Large intestine (tissue), 3 donors: Measurements from ENCODE around the gene KLC1. TPM values are rescaled to one million over a fixed set of nuclear protein-coding genes. Genes with fewer than 3 reads are reported as not detected.

Source experiments
- DNase-seq, 2 donors: peaks; one replicate each; pipeline versions ENCODE4 v3.0.0 to v3.0.0-alpha.2; 2013
- H3K27ac ChIP-seq: one replicate; pipeline ENCODE4 v1.5.1; 2013; ENCODE audit warnings: low read length
- H3K27me3 ChIP-seq: 2 replicates; pipeline ENCODE4 v1.6.1; 2013; ENCODE audit warnings: low read length; ENCODE audit not compliant: control insufficient read depth, insufficient read depth
- H3K36me3 ChIP-seq: 2 replicates; pipeline ENCODE4 v1.6.1; 2013; ENCODE audit warnings: low read length; ENCODE audit not compliant: control insufficient read depth, insufficient read depth
- H3K4me1 ChIP-seq: one replicate; pipeline ENCODE4 v1.6.1; 2013; ENCODE audit warnings: low read length; ENCODE audit not compliant: control insufficient read depth, insufficient read depth
- H3K4me3 ChIP-seq: one replicate; pipeline ENCODE4 v1.5.1; 2013; ENCODE audit warnings: low read length
- H3K9me3 ChIP-seq: one replicate; pipeline ENCODE4 v1.6.1; 2013; ENCODE audit warnings: mild to moderate bottlenecking, low read depth, low read length, moderate library complexity; ENCODE audit not compliant: control insufficient read depth
- WGBS: methylation state at CpG from one replicate; pipeline ENCODE4 v1.1.5; 2013; ENCODE audit warnings: low lambda C conversion rate; ENCODE audit not compliant: insufficient coverage; 5-methylcytosine and 5-hydroxymethylcytosine counted together
- polyA plus RNA-seq: library from polyadenylated mRNA; unstranded; fragments of 120-200 nt; gene quantifications from one replicate; pipeline ENCODE4 v1.2.1, GENCODE V29; 2013

Gene KLC1
- polyA plus RNA-seq, 1 donor: 115 TPM

DNA sequence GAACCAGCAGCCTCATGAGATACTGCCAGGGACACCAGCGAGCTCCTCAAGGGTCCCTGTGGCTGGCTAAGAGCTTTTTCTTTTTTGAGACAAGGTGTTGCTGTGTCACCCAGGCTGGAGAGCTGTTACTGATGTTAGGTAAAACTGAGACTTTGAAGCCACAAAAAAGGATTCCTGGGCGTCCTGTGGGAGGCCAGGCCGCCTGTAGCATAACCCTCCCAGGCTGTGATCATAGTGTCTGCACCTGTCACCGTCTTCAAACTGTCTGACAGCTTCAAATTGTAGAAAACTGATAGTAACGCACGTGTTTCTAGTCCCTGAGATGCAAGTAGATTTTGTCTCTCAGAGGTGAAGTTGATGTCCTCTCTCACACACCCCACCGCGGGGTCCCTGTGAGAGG lies 90.7 kb downstream of the KLC1 start:
- WGBS: no CpG with 5 or more reads among the region's 8 CpGs

DNA sequence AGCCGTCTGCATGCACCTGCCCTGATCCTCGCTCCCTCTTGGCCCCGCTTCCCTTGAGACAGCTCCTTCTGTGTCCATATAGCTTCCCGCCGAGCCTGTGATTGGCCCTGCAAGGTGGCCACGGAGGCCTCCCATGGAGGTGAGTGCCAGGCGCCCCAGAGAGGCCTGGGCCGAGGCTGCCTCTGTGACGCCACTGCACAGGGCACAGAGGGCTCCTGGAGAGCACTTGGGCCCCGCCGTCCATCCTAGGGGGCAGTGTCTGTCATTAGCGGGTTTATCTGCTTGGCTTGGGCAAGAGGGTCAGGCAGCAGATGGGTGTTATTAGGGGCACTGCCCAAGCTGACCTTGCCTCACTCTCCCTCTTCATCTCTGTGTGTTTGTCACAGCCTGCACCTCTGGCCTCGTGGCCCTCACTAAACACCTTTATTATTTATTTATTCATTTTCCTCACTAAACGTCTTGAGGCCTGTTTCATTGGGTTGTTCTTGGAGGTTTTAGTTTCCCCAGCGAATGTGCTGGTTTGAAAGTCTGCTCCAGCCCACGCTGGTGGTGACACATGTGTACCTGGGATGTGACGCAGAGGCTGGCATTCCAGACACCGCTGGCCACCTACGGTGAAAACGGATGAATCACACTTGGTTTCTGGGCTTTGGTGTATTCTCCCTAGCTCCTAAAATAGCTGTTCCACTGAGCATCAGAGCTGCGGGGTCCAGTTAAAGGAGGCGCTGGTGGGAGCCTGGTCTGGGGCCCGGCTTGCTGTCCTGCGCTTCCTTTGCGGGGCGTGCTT lies 92.5 kb downstream of the KLC1 start:
- H3K36me3 ChIP-seq: peaks cover 18% of the 10 kb centered on the region
- H3K27ac ChIP-seq: no peak overlapping the region
- peaks cover 2% of the 10 kb centered on the region for H3K9me3 ChIP-seq
- DNase-seq: no peak
- no peak overlapping the region for H3K4me3 ChIP-seq
- 100% methylated on average over 1 of the region's 26 CpGs for WGBS
- H3K4me1 ChIP-seq: peaks cover 9% of the 10 kb centered on the region
- no peaks in the 10 kb centered on the region for H3K27me3 ChIP-seq

More for the DNA sequence above, 90.7 kb downstream of the KLC1 start:
- H3K27ac ChIP-seq: no peak overlapping the region
- no peak overlapping the region for H3K4me3 ChIP-seq
- no peak for DNase-seq
- H3K4me1 ChIP-seq: peaks cover 11% of the 10 kb centered on the region
- no peaks in the 10 kb centered on the region for H3K27me3 ChIP-seq
- no peaks in the 10 kb centered on the region for H3K9me3 ChIP-seq
- peaks cover 8% of the 10 kb centered on the region for H3K36me3 ChIP-seq

DNA sequence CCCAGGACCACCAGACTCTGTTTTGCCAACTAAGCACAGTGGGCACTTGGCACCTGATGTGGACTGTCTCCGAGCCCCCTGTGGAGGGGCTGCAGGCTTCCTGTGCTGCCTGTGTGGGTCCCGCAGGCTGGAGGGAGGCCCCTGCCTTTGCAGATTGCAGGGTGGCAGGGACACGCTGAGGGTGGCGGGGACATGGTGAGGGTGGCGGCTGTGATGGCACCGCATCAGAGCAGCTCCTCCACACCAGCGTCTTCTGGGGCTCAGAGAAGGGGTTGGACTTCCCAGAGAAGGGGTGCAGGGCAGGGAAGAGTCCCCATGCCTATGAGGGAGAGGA lies 94.7 kb downstream of the KLC1 start:
- H3K4me3 ChIP-seq: no peak overlapping the region
- no peak overlapping the region for H3K27ac ChIP-seq
- no CpG with 5 or more reads among the region's 7 CpGs for WGBS

DNA sequence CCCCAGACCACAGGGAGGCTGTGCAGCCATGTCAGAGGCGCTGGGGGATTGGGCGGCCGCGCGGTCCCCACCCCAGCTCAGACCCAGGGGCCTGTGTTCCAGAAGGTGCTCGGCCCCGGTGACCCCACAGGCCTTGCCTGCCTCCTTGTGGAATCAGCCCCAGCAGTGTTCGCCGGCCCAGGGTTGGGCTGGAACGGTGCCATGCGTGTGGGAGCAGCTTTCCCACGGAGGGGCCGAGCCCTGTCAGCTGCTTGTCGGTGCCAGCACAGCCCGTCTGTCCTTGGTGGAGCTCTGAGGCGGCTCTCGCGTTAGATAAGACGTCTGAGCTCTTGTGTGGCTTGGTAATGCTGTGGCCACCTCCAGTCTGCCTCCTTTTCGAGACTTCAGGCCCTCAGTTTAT lies 95.1 kb downstream of the KLC1 start:
- H3K9me3 ChIP-seq: peaks cover 3% of the 10 kb centered on the region
- no CpG with 5 or more reads among the region's 20 CpGs for WGBS
- no peak overlapping the region for H3K4me3 ChIP-seq
- H3K4me1 ChIP-seq: peaks cover 4% of the 10 kb centered on the region
- DNase-seq: no peak
- no peaks in the 10 kb centered on the region for H3K27me3 ChIP-seq
- no peak overlapping the region for H3K27ac ChIP-seq
- peaks cover 26% of the 10 kb centered on the region for H3K36me3 ChIP-seq

More for the DNA sequence above, 94.7 kb downstream of the KLC1 start:
- Histone ChIP-seq H3K4me1 (peaks cover 4% of the 10 kb centered on the region), H3K36me3 (peaks cover 22% of the 10 kb centered on the region), H3K9me3 (peaks cover 3% of the 10 kb centered on the region), H3K27me3 (no peaks in the 10 kb centered on the region)
- no peak for DNase-seq

DNA sequence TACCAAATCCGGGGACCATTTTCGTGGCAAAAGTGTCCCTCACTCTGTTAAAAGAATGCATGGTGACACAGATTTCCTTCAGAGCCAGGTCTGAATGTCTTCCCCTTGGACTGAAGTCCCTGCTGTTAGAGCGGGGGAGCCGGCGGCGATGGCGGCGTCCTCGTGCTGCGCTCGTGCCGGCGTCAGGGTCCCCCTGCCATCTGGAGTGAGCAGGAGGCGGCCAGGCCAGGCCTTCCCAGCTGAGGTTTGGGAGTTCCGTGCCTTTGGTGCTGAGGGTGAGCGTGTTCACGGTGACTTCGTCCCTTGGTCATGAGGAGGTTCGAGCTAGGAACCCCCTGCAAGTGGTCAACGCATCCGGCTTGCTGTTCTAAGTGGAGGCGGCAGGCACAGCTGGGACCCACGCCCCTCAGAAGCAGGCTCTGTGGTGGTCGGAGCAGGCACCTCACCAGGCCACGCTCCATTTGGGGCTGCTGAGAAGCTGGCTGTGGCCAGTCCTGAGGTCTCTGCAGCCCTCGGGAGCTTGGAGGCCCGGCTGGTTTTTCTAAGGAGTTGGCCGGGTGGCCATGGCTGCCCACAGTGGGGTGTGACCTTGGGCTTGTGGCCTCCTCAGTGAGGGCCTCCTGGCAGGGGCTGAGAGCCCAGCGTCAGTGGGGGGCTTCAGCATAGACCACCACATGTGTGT lies 96.1 kb downstream of the KLC1 start:
- H3K9me3 ChIP-seq: peaks cover 3% of the 10 kb centered on the region
- no peaks in the 10 kb centered on the region for H3K27me3 ChIP-seq
- no CpG with 5 or more reads among the region's 29 CpGs for WGBS
- peaks cover 4% of the 10 kb centered on the region for H3K4me1 ChIP-seq
- no peak for DNase-seq
- no peak overlapping the region for H3K4me3 ChIP-seq
- no peak overlapping the region for H3K27ac ChIP-seq
- peaks cover 34% of the 10 kb centered on the region for H3K36me3 ChIP-seq

DNA sequence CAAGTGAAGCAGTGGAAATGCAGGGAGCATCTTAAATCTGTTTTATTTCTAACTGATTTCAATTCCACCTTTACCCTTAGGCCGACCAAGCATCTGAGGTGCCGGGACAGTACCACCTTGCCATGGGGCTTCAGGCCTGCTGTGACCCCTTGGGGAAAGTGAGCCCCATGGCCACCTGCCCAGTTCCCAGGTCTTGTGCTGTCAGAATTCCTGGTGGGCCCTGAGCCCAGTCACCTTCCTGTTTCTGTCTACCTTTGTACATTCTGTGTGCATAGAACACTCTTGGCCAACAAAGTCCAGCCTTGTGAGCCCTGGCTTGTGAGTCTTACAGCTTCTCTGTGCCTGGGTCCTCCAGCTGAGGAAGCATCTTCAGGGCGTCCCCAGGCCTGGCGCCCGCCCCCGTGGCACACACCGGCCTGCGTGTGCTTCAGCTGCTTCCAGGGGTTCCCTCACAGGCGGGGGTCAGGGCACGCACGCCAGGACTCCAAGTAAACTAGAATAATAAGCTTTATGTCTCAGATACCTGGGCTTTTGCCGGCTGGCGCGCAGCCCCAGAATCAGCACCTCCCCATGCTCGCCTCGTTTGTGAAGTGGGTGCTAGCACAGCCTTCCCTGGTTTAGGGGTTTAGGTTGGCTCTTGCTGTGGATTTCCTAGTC lies 96.9 kb downstream of the KLC1 start:
- peaks cover 38% of the 10 kb centered on the region for H3K36me3 ChIP-seq
- peaks cover 3% of the 10 kb centered on the region for H3K9me3 ChIP-seq
- DNase-seq: no peak
- H3K4me3 ChIP-seq: no peak overlapping the region
- H3K27ac ChIP-seq: no peak overlapping the region
- no CpG with 5 or more reads among the region's 16 CpGs for WGBS
- no peaks in the 10 kb centered on the region for H3K27me3 ChIP-seq
- peaks cover 4% of the 10 kb centered on the region for H3K4me1 ChIP-seq

DNA sequence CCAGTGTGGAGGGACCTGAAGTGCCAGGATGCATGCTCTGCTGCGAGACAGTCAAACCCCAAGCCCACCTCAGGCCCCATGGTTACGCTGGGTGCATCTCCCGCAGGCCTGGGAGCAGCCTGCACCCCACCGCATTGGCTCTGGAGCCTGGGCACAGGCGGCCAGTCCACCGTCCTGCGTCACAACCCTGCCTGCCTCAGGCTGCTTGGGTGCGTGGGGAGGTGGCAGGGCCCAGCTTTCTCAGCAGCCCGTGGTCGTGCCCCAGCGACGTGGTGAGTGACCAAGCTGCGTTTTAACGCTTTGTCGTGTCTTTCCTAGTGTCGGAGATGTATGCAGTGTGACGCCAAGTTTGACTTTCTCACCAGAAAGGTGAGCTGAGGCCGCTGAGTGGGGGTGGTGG lies 97.5 kb downstream of the KLC1 start:
- Histone ChIP-seq H3K4me1 (peaks cover 4% of the 10 kb centered on the region), H3K27me3 (no peaks in the 10 kb centered on the region), H3K9me3 (peaks cover 3% of the 10 kb centered on the region), H3K27ac (no peak overlapping the region), H3K4me3 (no peak overlapping the region), H3K36me3 (peaks cover 38% of the 10 kb centered on the region)
- 100% methylated on average over 1 of the region's 18 CpGs for WGBS
- no peak for DNase-seq

DNA sequence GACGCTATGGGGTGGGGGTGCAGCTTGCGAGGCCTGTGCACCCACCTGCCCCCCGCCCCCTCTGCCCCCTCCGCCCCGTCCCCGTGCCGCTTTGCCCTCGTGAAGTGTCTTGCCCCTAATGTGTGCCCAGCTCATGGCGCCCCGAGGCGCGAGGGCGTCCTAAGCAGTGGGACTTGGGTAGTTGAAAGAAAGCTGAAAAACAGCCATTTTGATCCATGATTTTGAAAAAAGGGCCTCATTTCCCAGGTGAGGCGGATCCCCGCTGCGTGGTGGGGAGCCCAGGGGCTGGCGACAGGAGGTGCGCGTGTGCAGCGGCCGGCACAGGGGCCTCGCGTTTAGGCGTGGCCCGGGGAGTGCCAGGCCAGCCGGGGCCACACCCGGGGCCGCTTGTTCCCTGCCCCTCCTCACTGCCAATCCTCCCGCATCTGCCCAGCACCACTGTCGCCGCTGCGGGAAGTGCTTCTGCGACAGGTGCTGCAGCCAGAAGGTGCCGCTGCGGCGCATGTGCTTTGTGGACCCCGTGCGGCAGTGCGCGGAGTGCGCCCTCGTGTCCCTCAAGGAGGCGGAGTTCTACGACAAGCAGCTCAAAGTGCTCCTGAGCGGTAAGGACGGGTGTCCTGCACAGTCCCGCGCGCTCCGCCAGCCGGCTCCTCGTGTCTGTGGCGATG lies 98.4 kb downstream of the KLC1 start:
- peak; percentile 47 to 86 for DNase-seq
- no CpG with 5 or more reads among the region's 53 CpGs for WGBS

DNA sequence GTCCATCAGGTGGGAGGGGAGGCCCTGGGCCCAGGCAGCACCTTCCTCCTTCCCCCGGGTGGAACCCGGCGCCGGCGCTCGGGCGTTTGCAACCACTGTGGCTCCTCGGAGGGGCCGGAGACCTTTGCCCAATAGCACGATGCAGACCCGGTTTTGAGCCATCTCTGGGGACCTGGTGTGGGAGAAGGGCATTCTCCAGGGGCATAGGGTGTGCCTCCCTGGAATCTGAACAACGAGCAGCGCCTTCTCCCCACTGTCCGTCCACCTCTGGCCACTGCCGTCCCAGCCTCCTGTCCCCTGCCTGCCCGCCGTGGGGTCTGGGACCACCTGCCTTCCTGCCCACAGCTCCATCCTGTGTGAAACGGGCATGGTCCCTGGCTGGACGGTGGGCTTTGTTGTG lies 99.1 kb downstream of the KLC1 start:
- no CpG with 5 or more reads among the region's 19 CpGs for WGBS
- peaks cover 48% of the 10 kb centered on the region for H3K36me3 ChIP-seq
- no peak for DNase-seq
- no peaks in the 10 kb centered on the region for H3K27me3 ChIP-seq
- H3K27ac ChIP-seq: no peak overlapping the region
- H3K9me3 ChIP-seq: peaks cover 3% of the 10 kb centered on the region
- peaks cover under 1% of the 10 kb centered on the region for H3K4me1 ChIP-seq
- no peak overlapping the region for H3K4me3 ChIP-seq

More for the DNA sequence above, 98.4 kb downstream of the KLC1 start:
- H3K9me3 ChIP-seq: peaks cover 3% of the 10 kb centered on the region
- peaks cover 43% of the 10 kb centered on the region for H3K36me3 ChIP-seq
- no peak overlapping the region for H3K27ac ChIP-seq
- peaks cover 4% of the 10 kb centered on the region for H3K4me1 ChIP-seq
- H3K27me3 ChIP-seq: no peaks in the 10 kb centered on the region
- H3K4me3 ChIP-seq: no peak overlapping the region

DNA sequence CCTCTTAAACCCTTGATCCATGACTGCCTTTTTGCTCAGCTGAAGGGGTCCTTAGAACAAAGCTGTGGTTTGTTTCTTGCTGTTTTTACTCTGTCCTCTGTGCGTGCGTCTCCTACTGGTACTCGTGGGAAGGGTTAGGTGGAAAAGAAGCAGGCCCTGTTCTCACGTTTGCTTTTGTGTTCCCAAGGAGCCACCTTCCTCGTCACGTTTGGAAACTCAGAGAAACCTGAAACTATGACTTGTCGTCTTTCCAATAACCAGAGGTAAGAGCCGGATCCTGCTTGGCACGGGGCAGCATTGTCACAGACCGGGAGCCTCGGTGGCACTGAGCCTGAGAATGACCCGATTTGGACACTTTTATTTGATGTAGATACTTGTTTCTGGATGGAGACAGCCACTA lies 99.7 kb downstream of the KLC1 start:
- WGBS: 80% methylated on average over 1 of the region's 12 CpGs
- H3K27ac ChIP-seq: no peak overlapping the region
- peaks cover 51% of the 10 kb centered on the region for H3K36me3 ChIP-seq

More for the DNA sequence above, 99.7 kb downstream of the KLC1 start:
- Histone ChIP-seq H3K4me1 (no peaks in the 10 kb centered on the region), H3K9me3 (peaks cover 3% of the 10 kb centered on the region), H3K27me3 (no peaks in the 10 kb centered on the region), H3K4me3 (no peak overlapping the region)
- DNase-seq: no peak
